ENCODE measurements around the gene PGM5.

PGM5 gene

DNA sequence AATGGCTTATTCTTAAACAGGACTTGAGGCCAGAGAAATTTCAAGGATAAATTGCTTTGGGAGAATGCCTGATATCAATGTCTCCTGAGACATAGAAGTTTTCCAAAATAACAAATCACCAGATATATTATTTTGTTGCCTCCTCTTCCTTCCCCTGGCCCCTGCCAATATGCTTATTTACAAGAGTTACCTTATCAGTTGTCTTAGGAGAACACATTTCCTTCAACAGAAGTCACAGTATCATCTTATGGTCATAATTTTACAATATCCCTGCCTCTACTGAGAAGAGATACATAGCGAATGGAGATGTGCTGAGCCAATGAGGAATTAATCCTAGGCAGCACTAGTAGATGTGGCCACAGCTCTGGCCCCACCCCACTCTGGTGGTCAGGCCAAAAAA is 141.2 kb downstream of the PGM5 start:
- DNase-seq (ENCODE audit: low spot score), result no peak

DNA sequence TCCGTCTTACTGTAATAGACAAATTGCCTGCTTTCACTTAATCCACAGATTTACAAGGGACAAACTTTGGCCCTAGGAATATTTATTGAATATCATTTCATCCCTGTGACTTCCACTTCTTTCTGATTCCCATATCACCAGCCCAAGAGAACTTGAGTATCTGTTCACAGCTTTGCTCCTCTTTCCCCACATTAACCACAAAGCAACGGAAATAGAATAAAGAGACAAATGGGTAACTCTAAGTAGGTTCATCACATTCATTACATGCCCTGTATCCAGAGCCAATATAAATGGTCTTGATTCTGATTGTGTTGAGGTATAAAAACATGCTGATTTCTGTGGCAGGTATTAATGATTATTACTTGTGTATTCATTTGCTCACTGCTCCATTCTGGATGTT is 142.4 kb downstream of the PGM5 start:
- no peak for DNase-seq (ENCODE audit: low spot score)

DNA sequence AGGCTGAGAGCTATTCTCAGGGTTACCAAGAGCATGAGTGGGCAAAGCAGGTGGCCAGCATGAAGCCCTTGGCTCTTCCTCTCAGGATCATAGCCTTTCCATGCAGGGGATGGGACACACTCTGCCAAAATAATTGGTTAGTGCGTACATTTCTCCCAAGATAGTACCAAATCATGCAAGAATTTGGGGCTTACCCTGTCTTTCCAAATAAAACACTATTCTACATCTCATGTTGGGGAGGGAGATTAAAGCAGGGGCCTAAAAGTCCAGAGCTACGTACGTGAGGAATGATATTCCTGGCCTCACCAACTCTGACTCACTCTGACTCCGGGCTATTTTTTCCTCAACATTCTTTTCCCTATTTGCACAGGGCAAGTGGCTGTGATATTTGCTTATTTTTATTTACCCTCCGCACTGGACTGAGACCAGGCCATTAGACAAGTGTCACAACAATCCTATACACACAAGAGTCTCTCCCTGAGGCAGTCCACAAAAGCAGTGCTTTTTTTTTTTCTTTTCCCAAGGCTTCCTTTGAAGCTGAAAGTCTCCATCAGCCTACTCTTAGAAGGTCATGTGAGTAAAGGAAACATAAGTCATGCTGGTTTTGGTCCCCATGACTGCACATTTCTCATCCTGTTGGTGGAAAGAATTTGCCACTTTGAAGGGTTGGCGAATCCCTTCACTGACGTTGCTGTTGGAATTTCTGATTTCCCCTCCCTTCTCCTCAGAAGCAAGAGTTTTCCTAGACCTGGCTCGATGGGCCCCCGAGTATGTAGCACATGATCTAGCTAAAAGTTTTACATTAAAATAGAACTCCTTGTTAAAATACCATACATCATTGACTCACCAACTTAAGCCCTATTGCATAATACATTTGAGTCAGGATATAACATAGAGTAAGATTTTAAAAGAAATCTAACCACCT is 144.3 kb downstream of the PGM5 start:
- DNase-seq (ENCODE audit: low spot score), result no peak

DNA sequence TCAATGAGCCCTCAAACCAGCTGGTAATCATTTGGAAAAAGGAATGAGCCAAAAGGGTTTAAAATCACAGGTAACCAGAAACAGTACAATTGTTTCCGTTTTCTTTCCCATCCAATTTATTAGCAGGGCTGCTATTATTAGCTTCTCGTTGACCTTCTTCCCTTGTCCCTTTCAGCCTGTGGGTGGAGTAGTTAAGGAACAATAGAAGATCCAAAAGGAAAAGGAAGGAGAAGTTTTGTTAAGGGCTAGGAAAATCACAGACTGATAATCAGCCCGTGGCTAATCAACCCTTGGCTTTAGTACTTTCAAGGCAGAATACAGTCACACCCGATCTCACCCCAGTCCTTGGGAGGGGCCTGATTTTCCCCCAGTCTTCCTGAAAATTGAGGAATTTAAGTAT is 145.9 kb downstream of the PGM5 start:
- DNase-seq (ENCODE audit: low spot score), result no peak

DNA sequence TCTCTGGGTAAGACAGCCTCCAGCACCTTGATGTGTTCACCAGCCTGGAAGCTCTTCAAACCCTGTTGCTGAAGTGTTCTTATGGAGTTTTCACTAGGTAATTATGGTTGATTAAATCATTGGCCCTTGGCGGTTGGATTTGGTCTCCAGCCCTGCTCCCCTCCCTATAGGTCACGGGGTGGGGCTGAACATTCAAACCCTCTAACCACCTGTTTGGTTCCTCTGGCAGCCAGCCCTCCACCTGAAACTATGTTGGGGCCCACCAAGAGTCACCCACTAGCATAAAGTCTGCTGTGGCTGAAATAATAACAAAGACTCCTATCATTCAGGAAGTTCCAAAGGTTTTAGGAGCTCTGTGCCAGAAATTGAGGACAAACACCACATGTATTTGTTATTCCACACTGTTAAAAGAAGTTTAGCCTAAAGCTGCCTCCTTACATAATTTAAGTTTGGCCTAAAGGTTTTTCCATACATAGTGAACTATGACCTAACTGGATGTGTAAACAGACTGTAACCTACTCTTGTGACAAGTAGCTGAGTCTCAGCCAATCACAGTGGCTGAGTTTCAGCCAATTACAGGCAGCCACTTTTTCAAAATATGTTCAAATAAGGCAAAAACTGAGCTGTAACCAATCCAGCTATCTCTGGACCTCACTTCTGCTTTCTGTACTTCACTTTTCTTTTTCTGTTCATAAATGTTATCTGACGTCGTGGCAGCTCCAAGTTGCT is 149.4 kb downstream of the PGM5 start:
- peak; percentile 20 for DNase-seq (ENCODE audit: low spot score)

DNA sequence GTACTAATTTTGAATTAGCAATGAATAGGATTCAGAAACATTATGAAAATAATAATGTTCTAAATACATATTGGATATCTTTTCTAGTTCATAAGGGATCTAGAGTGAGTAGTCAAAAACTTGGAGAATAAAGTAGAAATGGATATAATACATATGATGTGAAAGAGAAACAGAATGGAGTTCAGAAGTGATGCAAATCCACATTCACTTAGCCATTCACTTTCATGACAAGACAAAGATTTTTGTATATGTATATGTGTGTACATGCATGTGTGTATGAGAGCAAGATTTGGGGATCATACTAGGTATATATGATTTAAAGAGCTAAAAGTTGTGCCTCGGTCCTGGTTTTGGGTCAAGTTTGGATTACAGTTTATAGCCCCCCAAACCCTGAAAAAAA is 150.1 kb downstream of the PGM5 start:
- DNase-seq (ENCODE audit: low spot score), result no peak

DNA sequence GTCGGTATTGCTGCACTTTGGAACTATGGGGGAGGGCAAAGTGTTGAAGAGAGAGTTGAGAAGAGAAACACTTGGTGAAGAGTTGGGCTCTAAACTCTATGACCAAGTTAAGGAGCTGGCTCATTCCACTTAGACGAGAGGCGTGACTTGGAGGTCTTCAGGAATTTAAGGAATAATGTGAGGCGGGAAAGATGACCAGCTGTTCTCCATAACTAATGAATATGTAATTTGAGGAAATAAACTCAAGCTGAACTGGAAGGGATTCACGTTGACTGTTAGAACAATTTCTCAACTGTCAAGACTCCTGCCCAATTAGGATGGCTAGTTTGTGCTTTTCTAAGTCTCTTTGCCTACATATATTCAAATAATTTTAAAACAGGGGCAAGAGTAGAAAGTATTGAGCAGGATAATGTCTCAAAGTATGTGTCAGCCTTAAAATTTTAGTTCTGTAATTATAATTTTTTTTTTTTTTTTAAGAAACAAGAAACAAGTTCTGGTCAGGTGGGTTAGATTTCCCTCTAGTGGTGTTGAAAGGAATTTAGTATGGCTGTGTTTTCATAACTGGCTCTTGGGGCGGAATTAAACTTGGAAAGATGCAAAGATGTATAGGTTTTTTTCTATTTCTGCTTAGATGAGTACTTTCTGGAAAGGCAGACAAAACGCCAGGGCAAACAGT is 150.9 kb downstream of the PGM5 start:
- peak; percentile 3 for DNase-seq (ENCODE audit: low spot score)

DNA sequence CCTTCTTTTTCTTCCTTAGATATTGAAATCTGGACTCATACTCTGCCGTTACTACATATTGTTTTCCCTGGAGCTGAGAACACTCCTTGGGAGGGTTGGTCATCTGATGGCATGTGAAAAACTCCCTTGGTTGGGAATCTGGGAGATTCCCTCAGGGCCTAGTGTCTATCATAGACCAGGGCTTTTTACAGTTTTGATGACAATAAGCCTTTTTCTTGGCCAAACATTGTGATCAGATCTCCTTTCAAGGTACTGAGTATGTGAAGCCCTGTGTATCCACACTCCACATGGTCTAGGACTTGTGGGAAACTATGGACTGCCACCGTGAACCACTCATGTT is 151.4 kb downstream of the PGM5 start:
- no peak for DNase-seq (ENCODE audit: low spot score)

DNA sequence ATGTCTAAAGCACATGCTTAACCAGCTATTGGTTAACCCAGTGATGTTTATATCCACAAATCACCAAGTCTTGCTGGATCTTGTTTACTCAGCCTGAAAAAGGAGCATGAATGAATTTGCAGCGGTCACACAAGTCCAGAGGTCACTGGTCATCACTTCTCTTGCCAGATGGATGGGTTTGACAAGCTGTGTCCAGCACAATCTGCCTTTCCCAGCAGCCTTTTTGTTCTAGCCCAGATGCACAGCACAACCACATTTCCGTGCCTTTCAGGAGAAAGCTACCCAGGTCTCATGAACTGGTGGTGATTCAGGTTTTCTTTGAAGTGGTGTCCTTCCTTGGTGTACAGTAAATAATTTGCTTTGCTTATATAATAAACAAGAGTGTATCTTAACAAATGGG is 152.1 kb downstream of the PGM5 start:
- DNase-seq (ENCODE audit: low spot score), result no peak

DNA sequence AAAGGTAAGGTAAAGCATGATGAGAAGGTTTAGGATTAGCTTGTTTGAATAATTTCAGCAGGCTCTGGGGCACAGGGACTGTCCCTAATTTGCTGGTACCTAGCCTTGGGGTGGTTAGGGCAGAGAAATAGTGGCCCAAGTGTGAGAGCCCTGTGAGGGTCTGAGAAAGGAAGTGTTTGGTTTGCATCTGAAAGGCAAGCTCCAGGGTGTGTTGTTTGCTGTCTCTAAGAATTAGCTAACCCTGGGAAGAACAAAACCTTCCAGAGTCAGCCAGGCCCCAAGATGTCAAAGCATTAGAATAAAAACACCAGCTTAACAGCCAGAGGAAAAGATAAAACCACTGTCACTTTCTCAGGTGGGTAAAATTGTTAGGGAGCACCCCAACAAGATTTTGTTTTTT is 153.3 kb downstream of the PGM5 start:
- no peak for DNase-seq (ENCODE audit: low spot score)

DNA sequence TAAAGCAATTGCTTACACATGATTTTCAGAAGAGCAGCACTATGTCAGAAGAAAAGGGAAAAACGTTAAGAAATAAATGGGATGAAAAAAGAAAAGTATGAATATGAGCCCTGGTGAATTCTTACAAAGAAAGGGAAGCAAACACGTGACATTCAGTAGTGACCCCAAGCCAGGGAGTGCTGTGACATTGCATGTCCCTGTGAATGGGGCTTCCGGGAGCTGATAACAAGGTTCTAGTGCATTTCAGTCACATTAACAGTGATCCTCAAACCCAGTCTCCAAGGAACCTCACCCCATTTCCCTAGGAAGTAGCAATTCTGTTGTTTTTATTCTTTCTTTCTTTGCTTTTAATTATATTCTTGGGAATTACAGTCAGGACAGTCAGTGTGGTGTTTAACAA is 157.0 kb downstream of the PGM5 start:
- DNase-seq (ENCODE audit: low spot score), result no peak

DNA sequence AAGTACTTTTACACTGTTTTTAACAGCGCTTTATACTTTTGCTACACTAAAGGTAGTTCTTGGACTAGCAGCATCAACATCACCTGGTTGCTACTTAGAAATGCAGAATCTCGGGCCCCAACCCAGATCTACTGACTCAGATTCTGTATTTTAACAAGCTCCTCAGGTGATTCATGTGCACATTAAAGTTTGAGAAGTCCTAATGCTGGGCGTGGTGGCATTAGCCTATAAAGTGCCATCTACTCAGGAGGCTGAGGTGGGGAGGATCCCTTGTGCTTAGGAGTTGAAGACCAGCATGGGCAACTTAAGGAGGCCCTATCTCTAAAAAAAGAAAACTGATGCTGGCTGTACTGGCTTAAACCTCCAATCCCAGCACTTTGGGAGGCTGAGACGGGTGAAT is 157.6 kb downstream of the PGM5 start:
- DNase-seq (ENCODE audit: low spot score), result no peak

DNA sequence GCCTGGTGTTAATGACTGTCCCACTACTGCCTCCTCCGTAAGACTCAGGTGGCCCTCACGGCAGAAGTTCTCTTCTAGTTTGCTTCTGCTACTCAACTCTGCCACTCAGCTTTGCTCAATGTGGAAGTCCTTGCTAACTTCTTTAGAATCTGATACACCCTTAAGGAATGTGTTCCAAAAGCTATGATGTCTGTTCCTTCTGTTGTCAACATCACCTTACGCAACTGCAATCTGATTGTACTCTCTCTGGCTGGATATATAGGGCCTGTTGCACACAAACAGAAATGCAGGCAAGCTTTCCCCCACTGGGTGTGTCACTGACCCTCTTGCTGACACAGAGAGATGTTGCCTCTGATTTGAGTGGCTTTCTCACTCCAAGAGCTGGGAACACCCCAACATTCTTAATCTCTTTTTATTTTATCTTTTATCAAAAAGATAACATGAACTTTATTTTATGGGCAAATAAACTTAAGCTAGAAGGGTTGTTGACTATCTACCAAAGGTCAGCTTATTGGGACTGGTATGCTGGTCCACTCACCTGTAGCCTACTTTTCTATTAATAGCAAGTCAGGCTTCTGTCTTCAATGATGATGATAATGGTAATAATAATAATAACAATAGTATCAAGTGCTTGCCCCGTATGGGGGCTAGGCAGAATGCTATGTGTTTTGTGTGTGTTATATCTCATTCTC is 159.1 kb downstream of the PGM5 start:
- DNase-seq (ENCODE audit: low spot score), result no peak

DNA sequence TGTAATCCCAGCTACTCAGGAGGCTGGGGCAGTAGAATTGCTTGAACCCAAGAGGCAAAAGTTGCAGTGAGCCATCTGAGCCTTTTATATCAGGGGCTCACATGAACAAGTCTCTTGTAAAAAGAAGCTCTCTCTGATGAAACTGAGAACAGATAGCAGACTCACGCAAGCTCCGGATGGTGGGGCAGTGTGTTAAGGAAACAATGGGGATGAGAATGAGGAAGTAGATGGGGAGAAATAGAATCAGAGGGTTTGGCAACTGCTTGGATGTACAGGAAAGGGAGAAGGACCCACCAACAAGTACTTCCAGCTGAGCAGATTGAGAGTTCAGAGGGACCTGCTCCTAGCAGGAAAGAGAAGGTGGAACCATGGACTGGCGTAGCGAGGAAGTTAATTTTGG is 165.7 kb downstream of the PGM5 start:
- peak; percentile 40 for DNase-seq (ENCODE audit: low spot score)

DNA sequence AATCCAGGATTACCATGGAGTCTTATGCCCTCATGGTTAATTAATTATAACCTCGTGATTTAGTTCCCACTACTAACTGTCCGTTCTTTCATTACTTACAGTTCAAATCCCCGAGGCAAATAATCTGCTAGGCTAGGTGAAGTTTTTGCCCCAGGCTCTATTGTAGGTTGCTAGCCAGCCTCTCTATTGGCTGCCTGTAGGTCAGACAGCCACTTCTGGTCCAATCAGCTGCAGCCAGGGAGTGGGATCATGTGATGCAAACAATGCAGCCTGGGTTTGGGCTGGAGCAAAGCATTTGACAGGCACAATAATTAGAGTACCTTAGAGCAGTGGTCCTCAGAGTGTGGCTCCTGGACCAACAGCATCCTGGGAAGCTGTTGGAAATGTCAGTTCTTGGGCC is 166.5 kb downstream of the PGM5 start:
- DNase-seq (ENCODE audit: low spot score), result no peak

DNA sequence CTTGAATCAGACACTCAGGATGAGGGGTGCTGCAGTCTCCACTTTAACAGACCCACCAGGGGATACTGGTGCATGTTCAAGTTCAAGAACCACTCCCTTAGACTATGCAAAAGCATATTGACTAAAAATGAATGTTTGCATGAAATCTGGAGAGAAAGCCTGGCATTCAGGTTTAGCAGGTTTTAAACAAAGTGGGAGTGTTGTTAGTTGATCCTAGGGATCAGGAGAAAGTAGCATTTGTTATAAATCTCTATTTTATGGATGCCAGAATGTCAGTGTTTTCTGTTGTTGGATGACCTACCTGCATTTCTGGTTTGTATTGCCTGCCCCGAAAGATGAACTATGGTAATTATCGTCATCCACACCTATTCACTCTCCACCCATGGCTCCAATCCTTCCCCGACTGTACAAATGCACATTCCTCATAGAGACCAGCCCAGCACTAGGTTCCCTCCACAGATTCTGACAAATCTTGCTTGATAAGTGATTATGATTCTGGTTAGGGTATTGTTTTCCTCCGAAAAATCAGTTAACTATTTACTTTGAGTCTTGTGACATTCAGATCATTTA is 167.0 kb downstream of the PGM5 start:
- no peak for DNase-seq (ENCODE audit: low spot score)

DNA sequence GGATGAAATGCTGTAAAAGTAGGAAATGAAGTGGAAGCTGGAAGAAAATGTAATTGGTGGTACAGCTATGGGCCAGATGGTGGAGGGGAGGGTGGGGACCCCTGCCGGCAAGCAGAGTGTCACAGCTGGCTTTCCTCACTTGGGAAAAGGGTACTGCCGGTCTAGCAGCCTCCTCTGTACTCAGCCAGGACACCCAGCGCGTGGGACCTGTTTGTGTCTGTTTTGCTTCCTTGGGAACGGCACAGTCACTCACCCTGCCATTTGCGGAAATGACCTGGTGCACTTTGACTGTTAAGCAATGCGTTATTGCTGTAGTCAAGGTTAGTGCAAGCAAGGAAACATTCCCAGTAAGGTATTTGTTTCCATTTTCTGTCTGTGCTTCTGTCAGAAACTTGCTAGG is 174.2 kb downstream of the PGM5 start:
- no peak for DNase-seq (ENCODE audit: low spot score)

DNA sequence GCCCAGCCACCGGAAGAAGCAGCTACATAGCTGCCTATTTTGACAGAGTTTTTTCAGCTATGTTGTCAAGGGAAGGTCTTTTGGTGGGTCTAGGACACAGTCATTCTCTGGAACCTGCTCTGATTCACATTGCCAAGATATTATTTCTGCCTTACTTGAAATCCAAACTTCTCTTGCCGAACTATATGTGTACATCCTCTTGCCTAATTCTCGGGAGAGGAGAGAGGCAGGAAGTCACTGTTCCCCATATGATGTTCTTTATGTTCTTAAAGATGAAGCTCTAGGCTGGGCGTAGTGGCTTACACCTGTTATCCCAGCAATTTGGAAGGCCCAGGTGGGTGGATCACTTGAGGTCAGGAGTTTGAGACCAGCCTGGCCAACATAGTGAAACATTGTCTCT is 175.7 kb downstream of the PGM5 start:
- DNase-seq (ENCODE audit: low spot score), result no peak

DNA sequence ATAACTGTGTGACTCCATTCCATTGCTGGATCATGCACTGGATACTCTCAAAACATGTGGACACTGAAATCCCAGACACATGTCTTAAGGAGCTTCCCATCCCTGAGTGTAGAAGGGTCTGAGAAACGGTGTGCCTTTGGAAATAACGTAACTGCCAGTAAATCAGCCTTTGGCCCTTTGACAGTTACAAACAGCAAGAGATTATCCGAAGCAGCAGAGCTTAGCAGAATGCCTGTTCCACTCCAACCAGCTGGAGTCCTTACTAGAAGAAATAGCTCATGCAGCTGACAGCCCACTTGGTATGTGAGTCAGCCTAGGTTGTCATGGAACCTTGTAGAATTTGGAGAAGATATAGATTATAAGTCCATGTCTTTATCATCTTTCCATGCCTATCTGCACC is 177.3 kb downstream of the PGM5 start:
- DNase-seq (ENCODE audit: low spot score), result no peak

DNA sequence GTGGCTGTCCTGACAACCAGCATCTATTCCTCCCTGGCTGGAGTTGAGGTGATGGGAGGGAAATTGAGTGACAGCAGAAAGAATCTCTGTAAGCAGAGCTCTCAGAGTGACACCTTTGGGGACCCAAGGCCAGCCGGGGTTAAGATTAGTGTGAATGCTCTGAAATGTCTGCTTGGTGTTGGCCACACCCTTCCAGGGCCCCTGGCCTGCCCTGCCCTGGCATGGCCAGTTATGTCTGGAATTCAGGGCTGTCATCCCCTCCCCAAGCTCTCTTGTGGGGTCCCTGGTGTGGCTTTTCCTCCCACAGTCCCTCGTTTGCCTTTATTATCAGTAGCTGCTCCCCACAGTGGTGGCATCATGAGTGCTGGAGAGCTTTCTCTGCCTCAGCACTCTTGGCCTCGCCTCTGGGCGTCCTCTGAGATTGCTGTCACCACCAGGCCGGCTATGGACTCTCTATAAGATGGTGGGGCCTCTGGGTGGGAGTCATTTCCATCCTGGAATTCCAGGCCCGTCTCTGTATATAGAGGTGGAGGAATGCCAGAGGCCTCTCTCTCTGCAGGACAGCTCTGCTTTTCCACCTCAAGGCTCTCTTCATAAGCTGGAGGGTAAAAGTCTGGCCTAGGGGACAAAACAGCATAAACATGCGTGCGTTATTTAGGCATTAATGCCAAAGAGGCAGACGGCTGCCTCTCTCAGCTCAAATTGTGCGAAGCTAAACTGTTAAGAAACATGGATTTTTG is 180.6 kb downstream of the PGM5 start:
- DNase-seq (ENCODE audit: low spot score), result no peak

DNA sequence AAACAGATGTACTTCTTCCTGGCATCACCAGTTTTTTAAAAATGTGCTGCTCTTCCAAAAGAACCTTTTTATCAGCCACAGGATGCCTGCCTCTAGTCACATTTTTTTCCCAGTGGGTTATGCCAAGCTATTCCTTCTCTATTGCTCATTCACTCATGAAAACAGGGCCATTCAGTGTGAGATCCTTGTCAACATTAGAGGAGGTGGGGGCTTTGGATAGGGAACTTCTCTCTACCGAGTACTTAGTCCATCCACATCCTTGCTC is 181.1 kb downstream of the PGM5 start:
- no peak for DNase-seq (ENCODE audit: low spot score)

DNA sequence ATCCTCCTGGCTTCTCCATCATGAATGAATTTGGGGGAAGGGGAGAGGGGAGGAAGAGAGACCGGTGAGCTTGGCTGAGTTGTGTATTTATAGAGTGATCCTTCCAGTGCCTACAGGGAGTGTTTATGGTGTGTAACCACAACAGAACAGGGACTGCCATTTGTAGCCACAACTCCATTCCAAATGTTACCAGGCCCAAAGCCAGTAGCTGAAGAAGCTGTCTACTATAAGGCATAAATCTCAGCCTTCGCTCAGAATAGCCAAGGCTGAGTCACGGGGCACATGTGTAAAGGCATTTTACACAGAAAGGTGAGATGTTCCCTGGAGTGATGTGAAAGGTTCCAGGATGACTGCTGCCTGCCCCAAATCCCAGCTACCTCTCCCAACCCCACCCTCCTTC is 181.8 kb downstream of the PGM5 start:
- no peak for DNase-seq (ENCODE audit: low spot score)

Data from globus pallidus (tissue), 1 donor.